LNCaP clone FGC (cell line): Measurements from ENCODE around the gene VPS36.

Experiments used
- DNase-seq: peaks from one replicate; pipeline ENCODE4 v3.0.0-alpha.2; 2011; ENCODE audit warnings: low read depth
- H3K4me3 ChIP-seq: 2 replicates; pipeline ENCODE4 v1.5.1; 2011; ENCODE audit warnings: mild to moderate bottlenecking, low read depth, low read length, control low read depth
- TF ChIP-seq, protein P1 (sequence below): IDR thresholded peaks from 2 replicates; pipeline ENCODE4 v1.5.1; 2012; ENCODE audit warnings: mild to moderate bottlenecking; ENCODE audit not compliant: control insufficient read depth, insufficient read depth; ENCODE audit errors: extremely low read depth

VPS36 gene

DNA sequence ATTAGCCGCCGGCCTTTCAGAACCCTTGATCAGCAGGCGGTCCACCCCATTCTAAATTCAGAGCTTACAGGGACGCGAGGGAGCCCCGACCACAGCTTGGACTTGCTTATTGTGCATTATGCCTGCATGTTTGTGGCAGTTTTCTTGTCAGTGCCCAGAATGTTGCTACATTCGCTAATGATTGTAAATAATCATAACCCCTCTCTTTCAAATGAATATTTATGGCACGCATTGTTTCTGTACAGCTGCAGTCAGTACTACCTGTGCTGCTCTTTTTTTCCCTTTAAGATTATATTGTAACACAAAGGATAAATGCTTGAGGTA is 321 bp upstream of the VPS36 start:
- TF ChIP-seq, protein P1, sequence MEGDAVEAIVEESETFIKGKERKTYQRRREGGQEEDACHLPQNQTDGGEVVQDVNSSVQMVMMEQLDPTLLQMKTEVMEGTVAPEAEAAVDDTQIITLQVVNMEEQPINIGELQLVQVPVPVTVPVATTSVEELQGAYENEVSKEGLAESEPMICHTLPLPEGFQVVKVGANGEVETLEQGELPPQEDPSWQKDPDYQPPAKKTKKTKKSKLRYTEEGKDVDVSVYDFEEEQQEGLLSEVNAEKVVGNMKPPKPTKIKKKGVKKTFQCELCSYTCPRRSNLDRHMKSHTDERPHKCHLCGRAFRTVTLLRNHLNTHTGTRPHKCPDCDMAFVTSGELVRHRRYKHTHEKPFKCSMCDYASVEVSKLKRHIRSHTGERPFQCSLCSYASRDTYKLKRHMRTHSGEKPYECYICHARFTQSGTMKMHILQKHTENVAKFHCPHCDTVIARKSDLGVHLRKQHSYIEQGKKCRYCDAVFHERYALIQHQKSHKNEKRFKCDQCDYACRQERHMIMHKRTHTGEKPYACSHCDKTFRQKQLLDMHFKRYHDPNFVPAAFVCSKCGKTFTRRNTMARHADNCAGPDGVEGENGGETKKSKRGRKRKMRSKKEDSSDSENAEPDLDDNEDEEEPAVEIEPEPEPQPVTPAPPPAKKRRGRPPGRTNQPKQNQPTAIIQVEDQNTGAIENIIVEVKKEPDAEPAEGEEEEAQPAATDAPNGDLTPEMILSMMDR = no peak
- H3K4me3 ChIP-seq = no peak overlapping the region
- DNase-seq = no peak

DNA sequence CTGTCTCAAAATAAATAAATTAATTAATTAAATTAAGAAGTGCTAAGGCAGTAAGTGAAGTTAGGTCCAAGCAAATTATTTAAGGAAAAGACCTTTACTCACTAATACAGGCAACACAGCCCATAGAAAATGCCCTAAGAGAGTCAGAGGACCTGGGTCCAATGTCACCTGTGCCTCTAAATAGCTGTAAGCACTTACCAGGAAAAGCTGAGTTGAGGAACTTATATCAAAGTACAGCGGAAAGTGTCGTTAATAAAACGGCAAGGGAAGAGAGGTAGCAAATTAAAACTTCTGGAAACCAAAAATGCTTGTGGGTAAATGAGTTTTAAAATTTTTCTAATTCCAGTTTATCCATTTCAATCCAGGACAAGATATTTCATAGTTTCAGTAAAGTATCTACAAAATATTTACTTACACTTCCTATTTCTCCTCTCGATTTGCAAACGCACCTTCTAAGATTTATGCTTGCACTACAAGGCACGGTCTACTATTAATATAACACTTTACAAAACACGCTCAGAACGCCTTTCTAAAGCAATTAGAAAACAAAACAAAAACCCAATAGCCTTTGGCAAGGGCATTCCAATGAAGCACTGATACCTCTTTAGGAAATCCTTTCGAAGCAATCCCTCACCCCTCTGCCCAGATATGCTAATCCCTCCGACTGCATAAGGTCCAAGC is 963 bp downstream of the VPS36 start:
- TF ChIP-seq, protein P1 = no peak
- no peak for DNase-seq
- H3K4me3 ChIP-seq = peak overlapping the region; percentile 60

- no peak for DNase-seq
- H3K4me3 ChIP-seq = no peak overlapping the region
These were observed 2.5 kb downstream of the VPS36 start for GRCh38 chr13:52447815-52448552.

DNA sequence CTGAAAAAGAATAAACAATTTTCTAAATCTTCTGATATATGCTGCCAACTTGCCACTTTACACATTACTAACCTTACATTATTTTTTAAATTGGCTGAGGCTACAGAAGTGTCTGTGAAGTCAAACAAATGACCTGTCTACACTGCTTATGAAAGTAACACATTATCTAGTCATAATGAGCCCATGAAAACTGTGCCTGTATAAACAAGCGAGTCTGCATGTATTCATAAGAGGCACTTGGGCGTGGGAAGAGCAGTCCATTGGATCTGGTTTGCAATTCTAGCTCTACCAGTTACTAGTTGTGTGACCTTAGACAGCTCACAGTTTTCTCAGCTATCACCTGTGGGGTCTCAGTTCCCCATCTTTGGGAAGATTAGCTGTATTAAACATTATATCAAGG is 3.1 kb downstream of the VPS36 start:
- no peak for DNase-seq
- TF ChIP-seq, protein P1 = no peak
- H3K4me3 ChIP-seq = no peak overlapping the region

More at GRCh38 chr13:52447815-52448552, 2.5 kb downstream of the VPS36 start:
- TF ChIP-seq, protein P1 = no peak

GRCh38 chr13:52446265-52446664 is 4.2 kb downstream of the VPS36 start:
- DNase-seq = no peak
- no peak overlapping the region for H3K4me3 ChIP-seq
- TF ChIP-seq, protein P1 = no peak

DNA sequence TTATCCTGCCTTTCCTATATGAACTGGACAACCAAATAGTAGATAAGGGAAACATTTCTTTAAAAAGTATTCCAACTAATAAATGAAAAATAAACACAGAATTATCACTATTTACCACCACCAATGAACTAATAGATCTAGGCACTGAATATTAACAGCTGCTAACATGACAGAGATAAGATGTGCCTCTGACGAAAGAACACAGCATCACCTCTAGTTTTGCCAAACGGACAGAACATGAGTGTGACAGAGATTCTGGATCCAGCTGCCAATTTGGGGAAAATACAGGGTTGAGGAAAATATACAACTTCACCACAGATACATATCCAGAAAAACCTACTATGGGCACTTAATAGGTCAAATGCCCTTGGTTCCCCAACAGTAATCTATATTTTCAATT is 18.0 kb downstream of the VPS36 start:
- TF ChIP-seq, protein P1 = no peak
- no peak for DNase-seq
- no peak overlapping the region for H3K4me3 ChIP-seq
